GM12801 (cell line): Measurements from ENCODE around the gene TRMU.

Experiments used
- TF ChIP-seq, protein P1 (sequence below): IDR thresholded peaks from one replicate; pipeline ENCODE4 v1.5.1; 2011; ENCODE audit warnings: control low read depth; ENCODE audit not compliant: insufficient read length; ENCODE audit errors: extremely low read depth

TRMU gene

DNA sequence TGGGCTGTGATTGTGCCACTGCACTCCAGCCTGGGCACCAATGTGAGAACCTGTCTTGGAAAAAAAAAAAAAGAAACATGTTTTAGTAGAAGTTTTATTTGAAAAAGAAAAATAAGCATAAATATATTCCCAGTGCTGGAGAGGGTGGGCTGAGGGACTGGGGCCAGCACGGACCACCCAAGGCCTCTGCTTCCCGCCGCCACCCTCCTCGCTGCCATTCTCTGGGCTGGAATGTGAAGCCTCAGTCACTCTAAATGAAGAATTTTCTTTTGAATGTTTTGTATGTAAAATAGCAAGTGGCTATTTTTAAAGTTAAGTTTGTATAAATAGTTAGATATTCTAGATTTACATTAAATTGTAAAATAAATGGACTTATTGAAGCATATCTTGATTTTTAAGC is 5.1 kb upstream of the TRMU start:
- TF ChIP-seq, protein P1, sequence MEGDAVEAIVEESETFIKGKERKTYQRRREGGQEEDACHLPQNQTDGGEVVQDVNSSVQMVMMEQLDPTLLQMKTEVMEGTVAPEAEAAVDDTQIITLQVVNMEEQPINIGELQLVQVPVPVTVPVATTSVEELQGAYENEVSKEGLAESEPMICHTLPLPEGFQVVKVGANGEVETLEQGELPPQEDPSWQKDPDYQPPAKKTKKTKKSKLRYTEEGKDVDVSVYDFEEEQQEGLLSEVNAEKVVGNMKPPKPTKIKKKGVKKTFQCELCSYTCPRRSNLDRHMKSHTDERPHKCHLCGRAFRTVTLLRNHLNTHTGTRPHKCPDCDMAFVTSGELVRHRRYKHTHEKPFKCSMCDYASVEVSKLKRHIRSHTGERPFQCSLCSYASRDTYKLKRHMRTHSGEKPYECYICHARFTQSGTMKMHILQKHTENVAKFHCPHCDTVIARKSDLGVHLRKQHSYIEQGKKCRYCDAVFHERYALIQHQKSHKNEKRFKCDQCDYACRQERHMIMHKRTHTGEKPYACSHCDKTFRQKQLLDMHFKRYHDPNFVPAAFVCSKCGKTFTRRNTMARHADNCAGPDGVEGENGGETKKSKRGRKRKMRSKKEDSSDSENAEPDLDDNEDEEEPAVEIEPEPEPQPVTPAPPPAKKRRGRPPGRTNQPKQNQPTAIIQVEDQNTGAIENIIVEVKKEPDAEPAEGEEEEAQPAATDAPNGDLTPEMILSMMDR = no peak

- TF ChIP-seq, protein P1 = no peak
These were observed 4.0 kb upstream of the TRMU start for GRCh38 chr22:46331496-46331895.

GRCh38 chr22:46336119-46337078 is 885 bp downstream of the TRMU start:
- TF ChIP-seq, protein P1 = no peak

GRCh38 chr22:46337870-46338269 is 2.4 kb downstream of the TRMU start:
- TF ChIP-seq, protein P1 = no peak

GRCh38 chr22:46338636-46339035 is 3.1 kb downstream of the TRMU start:
- TF ChIP-seq, protein P1 = no peak

GRCh38 chr22:46339956-46340355 is 4.4 kb downstream of the TRMU start:
- TF ChIP-seq, protein P1 = no peak

GRCh38 chr22:46340676-46341075 is 5.2 kb downstream of the TRMU start:
- TF ChIP-seq, protein P1 = no peak
